Activated naive CD4-positive, alpha-beta T cell treated with anti-CD3 and anti-CD28 coated beads, Interleukin-2, amount 50 U/mL, for 72 hours (primary cell): ENCODE results near the gene GPR153. TPM values are rescaled to one million over a fixed set of nuclear protein-coding genes. Genes with fewer than 3 reads are reported as not detected.
A peak's percentile ranks its signal among the peaks of the same experiment; 100 is the strongest.
"Not testable (repeated sequence)": the region's sequence is repeated elsewhere in the genome, so short reads cannot be mapped to it uniquely, and the experiment has no call there.

Experiments
- ATAC-seq, 2 donors: fragments of 150-1000 bp; cut with Tn5 transposase; 2 replicates each; pipeline ENCODE4 v1.10.0; 2021; ENCODE audit warnings: mild to moderate bottlenecking in 2 of 2, moderate library complexity in 2 of 2
- DNase-seq, 2 donors: peaks; one replicate each; pipeline ENCODE4 v3.0.0; 2021 to 2022; ENCODE audit warnings: low spot score in 2 of 2
- H3K27ac Mint-ChIP-seq, 2 donors: one replicate each; pipeline ENCODE4 v1.8.0; 2022; ENCODE audit warnings: mild to moderate bottlenecking in 2 of 2, mixed read lengths in 2 of 2
- H3K36me3 Mint-ChIP-seq, 2 donors: one replicate each; pipeline ENCODE4 v1.8.0; 2022; ENCODE audit warnings: mixed read lengths in 2 of 2
- H3K9me3 Mint-ChIP-seq, 2 donors: one replicate each; pipeline ENCODE4 v1.8.0; 2022; ENCODE audit warnings: mixed read lengths in 2 of 2
- total RNA-seq, 2 donors: library from RNA; stranded (reverse); gene quantifications; one replicate each; pipeline ENCODE4 v1.2.3, GENCODE V29; 2022

The GPR153 gene
- total RNA-seq, 2 donors from 2014 or later, result 0.31 to 0.73 TPM

DNA sequence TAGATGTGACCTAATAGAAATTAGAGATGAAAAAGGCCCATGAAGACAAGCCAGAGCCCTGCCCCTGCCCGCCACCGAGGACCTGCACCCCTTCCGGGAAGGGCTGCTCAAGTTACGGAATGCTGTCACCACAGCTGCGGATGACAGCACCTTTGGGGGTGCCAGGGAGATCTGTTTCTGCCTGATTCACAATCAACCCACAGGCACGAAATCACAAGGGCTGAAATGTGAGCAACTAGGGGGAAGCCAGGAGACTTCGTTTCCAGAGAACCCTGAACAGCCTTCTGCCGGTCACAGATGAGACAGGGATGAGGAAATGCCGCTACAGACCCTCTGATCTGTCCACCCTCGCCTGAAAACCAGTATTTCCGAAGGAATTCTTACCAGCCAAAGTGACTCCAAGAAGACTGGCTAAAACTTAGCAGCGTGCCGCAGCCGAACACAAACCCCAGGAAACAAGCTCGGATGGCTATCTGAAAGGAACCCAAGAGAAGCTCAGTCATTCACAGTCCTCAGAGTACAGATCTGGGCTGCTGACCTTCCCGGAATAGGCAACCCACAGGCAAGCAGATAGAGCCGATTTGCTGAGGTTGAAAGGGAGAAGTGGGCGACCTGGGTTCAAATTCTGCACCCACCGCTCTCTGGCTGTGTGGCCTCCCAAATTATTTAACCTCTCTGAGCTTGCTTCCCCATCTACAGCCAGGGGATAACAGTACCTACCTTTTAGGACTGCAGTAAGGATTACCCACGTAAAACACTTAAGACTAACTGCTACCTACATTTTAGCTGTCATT, 26.2 kb downstream of the GPR153 start:
- ATAC-seq (no peak), DNase-seq (no peak)
- H3K36me3 Mint-ChIP-seq, result peaks cover 6 to 18% of the 10 kb centered on the region in 2 donors
- peak overlapping the region; percentile 55 to 85 for H3K27ac Mint-ChIP-seq
- no peaks in the 10 kb centered on the region for H3K9me3 Mint-ChIP-seq

DNA sequence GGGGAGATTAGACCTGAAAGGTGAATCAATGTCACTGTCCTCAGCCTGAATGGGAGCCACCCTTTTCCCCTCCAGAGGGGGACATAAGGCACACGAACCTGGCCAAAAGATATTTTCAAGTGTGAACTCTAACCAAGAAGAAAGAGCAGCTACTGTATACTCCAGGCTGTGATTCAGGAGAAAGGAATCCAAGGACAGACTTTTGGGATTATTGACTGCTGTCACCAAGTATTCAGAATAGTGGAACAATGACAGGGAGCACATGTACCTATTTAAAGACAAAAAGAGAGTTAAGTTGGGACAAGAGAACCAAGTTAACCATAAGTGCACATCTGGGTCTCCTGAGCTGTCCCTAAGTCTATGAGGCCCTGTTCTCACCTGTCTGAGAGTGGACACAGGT, 27.5 kb downstream of the GPR153 start:
- ATAC-seq, result no peak
- peaks cover 6 to 18% of the 10 kb centered on the region in 2 donors for H3K36me3 Mint-ChIP-seq
- no peak for DNase-seq

DNA sequence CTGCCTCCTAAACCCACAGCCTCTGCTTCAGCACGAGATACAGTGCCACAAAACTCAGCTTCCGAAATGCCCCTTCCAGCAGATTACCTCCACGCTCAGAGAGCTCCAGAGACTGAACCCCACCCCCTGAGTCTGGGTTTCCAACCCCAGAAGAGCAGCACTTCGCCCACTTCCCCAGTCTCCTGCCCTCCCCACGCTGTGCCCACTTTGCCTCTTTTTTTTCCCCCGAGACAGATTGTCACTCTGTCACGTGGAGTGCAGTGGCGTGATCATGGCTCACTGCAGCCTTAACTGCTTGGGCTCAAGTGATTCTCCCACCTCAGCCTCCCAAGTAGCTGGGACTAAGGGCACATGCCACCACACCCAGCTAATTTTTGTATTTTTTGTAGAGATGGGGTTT, 35.2 kb downstream of the GPR153 start:
- ATAC-seq (no peak), DNase-seq (no peak)
- Mint-ChIP-seq H3K9me3 (no peaks in the 10 kb centered on the region), H3K27ac (peak overlapping the region in 1 of 2 donors; percentile 94), H3K36me3 (peaks cover 9 to 20% of the 10 kb centered on the region in 2 donors)

More for the DNA sequence above, 27.5 kb downstream of the GPR153 start:
- H3K9me3 Mint-ChIP-seq, result no peaks in the 10 kb centered on the region
- peak overlapping the region in 1 of 2 donors; percentile 31 for H3K27ac Mint-ChIP-seq

DNA sequence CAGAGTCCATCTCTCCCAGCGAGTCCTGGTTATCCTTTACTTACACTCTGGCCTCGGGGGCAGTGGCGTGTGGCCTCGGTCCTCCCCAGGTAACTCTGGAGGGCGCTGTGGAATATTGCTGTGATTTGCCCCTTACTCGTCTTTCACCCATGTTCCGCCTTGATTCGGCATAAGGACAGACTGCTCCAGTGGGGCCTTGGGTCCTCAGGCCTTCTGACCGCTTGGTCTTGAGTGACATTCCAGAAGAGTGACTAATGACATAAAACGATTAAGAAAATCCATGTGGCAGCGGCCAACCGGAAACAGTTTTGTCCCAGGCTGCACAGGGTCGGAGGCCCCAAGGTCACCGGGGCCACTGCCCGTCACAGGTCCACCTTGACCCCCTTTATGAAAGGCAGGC, 36.2 kb downstream of the GPR153 start:
- no peaks in the 10 kb centered on the region for H3K9me3 Mint-ChIP-seq
- H3K36me3 Mint-ChIP-seq, result peaks cover 9 to 20% of the 10 kb centered on the region in 2 donors
- ATAC-seq, result no peak
- H3K27ac Mint-ChIP-seq, result no peak overlapping the region
- DNase-seq, result no peak

DNA sequence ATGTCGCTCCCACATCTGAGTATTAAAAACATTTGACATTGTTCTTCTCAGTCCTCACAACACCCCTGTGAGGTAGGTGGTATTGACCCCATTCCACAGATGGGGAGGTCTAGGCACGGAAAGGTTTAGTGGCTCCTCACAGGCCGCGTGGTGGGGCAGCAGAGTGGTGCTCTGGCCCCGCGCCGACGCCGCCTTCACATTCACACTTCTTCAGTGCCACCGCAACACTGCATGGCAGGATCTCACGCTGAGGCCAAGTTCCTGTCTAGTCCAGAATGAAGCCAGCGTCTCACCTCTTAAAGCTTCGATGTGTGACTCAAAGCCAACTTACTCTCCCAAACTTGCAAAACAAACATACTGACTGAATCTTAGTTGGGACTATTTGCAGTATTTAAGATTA, 37.3 kb downstream of the GPR153 start:
- no peak for ATAC-seq
- H3K9me3 Mint-ChIP-seq, result no peaks in the 10 kb centered on the region
- peaks cover 9 to 20% of the 10 kb centered on the region in 2 donors for H3K36me3 Mint-ChIP-seq
- peak overlapping the region in 1 of 2 donors; percentile 20 for H3K27ac Mint-ChIP-seq
- no peak for DNase-seq

DNA sequence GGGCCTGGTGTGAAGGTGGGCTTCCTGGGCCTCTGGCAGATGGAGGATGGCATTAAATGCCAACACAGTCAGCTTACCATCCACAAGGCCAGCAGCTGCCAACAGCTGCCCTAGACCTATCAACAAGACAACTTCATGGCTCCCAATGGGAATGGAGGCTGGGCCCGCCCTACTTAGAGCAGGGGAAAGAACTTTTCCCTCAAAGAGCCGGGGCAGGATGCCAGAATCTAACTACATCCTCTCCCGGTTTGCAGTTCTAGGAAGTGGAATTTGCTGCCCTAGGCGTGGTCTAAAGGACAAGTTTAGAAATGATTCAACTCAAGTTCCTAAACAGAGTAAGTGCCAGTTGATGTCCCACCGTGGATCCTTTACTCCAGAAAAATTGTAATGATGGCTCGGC, 38.3 kb downstream of the GPR153 start:
- H3K27ac Mint-ChIP-seq, result no peak overlapping the region
- ATAC-seq, result no peak

DNA sequence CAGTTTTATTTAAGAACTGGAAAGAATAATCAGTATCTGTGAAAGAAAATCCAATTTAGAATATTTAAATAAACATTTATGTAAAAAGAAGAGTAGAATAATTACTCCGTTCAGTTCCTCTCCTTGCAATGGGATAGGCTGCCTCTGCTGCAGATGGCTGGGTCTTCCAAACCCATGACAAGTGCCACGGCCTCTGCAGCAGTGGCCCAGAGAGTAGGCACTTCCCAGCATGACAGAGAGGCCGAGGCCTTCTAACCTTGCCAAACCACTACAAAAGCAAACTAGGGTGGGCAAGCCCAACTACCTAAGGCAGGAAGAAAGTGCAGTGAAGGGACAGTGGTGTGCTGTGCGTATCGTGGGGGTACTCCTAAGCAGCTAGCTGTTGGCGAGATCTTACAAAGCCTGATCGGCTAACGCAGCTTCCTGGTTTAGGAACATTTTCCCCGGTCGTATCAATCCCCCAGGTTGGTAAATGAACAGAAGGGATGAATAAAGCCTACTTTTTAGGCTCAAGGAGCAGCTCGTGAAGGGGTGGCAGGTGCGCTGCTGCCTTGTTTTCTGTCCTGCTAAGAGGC, 39.6 kb downstream of the GPR153 start:
- ATAC-seq (no peak), DNase-seq (no peak)
- H3K9me3 Mint-ChIP-seq, result no peaks in the 10 kb centered on the region
- no peak overlapping the region for H3K27ac Mint-ChIP-seq
- H3K36me3 Mint-ChIP-seq, result peaks cover 9 to 20% of the 10 kb centered on the region in 2 donors

More for the DNA sequence above, 38.3 kb downstream of the GPR153 start:
- no peak for DNase-seq
- Mint-ChIP-seq H3K9me3 (no peaks in the 10 kb centered on the region), H3K36me3 (peaks cover 9 to 20% of the 10 kb centered on the region in 2 donors)

DNA sequence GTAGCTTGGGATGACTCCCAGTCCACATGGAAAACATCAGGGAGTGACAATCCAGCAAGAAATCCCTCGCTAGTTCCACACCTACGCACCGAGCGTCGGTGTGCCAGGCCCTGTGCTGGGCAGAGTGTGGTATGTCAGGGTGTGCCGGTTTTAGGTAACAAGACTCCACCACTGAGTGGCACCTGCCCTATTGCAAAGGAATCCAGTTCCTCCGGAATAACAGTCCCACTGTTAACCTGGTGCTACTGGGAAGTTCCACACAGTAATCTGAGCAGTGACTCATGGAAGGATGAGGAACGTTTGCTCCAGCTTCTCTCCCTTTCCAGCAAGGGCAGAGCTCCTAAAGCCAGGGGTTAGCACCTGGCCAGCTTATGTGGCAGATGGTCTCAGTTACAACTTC, 40.7 kb downstream of the GPR153 start:
- Mint-ChIP-seq H3K36me3 (peaks cover 13 to 19% of the 10 kb centered on the region in 2 donors), H3K27ac (no peak overlapping the region), H3K9me3 (no peaks in the 10 kb centered on the region)
- ATAC-seq, result no peak
- DNase-seq, result no peak

DNA sequence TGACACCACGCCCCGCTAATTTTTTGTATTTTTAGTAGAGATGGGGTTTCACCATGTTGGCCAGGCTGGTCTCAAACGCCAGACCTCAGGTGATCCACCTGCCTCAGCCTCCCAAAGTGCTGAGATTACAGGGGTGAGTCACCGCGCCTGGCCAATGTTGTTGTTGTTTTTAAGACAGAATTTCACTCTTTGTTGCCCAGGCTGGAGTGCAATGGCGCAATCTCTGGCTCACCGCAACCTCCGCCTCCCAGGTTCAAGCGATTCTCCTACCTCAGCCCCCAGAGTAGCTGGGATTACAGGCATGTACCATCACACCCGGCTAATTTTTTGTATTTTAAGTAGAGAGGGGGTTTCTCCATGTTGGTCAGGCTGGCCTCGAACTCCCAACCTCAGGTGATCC, 41.3 kb downstream of the GPR153 start:
- Mint-ChIP-seq H3K27ac (peak overlapping the region in 1 of 2 donors; percentile 60), H3K36me3 (peaks cover 13% of the 10 kb centered on the region in 2 donors)
- not testable (repeated sequence) for DNase-seq, ATAC-seq, H3K9me3 Mint-ChIP-seq

DNA sequence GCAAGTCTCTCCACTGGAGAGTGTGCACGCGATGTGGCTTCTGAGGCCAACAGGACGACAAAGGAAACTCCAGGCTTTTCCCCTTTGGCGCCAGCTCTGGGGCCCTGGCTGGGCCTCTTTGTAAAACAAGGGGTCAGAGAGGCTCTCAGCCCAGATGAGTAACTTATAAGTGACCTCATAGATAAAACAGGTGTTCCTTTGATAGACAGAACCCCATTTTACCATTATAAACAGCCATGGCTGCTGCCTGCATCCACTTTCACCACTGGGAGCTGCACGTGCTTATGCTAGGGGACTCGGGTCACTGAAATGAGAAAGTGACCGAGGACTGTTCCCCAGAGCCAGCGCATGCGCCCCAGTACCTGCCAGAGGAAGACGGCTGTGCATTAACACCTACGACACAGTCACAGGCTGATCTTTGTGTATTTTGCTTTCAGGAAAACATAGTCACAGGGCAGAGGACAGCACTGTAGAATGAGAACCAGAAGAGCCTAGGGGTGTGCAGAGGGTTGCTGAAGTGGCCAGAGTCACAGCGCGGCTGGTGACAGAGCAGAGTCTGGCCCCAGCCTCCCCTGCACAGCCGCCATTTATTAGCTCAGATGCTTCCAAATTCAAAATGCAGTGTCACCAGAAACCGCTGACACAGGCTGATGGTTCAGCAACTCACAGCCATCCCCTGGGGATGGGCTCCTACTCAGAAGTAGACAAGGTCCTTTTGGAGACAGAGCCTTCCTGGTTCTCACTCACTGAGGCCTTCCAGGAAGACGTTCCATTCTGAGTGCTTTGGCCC, 42.3 kb downstream of the GPR153 start:
- Mint-ChIP-seq H3K27ac (no peak overlapping the region), H3K36me3 (peaks cover 4 to 5% of the 10 kb centered on the region in 2 donors), H3K9me3 (no peaks in the 10 kb centered on the region)
- ATAC-seq, result no peak
- no peak for DNase-seq

DNA sequence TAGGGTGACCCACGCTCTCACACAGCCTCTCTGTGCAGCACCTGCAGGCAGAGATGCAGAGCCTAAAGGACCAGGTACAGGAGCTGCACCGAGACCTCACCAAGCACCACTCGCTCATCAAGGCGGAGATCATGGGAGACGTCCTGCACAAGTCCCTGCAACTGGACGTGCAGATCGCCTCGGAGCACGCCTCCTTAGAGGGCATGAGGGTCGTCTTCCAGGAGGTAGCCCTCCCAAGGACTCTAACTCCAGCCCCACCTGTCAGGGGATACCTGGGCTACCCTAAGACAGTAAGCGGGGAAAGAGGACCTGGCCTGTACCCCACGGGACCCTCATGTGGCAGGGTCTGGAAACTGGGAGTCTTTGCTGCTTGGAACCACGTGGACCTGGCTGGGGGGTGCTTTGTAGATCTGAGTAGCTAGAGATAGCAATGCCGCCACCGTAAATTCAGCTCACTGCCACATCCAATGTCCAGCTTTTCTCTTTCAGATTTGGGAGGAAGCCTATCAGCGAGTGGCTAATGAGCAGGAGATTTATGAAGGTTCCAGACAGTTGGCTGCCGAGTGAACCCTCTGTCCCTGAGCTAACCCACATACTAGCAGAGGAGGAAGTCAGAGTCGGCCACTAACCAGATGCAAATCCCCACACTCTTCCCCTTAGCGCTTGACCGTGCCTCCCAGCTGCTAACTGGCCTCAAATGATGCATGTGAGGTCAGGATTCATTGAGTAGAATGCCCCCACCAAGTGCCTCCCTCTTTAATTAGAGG, 48.5 kb downstream of the GPR153 start:
- DNase-seq, result no peak
- no peak overlapping the region for H3K27ac Mint-ChIP-seq
- H3K9me3 Mint-ChIP-seq, result no peaks in the 10 kb centered on the region
- ATAC-seq, result no peak
- peaks cover 4 to 5% of the 10 kb centered on the region in 2 donors for H3K36me3 Mint-ChIP-seq

DNA sequence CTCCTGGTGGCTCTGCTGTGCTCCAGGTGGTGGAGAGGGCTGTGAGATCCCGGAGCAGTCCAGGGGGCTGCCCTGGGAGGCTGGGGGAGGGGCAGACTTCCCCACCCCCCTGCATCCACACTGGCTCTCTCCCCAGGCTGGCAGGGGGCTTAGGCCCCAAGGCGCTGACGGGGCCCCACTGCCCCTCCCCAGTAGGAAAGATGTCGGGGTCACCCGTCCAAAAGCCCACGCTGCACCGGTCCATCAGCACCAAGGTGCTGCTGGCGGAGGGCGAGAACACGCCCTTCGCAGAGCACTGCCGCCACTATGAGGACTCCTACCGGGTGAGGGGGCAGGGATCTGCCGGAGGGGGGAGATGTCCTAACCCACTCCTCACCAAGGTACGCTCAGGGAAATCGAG, 49.2 kb downstream of the GPR153 start:
- no peaks in the 10 kb centered on the region for H3K9me3 Mint-ChIP-seq
- no peak for ATAC-seq
- no peak for DNase-seq
- no peak overlapping the region for H3K27ac Mint-ChIP-seq
- peaks cover 4 to 5% of the 10 kb centered on the region in 2 donors for H3K36me3 Mint-ChIP-seq

DNA sequence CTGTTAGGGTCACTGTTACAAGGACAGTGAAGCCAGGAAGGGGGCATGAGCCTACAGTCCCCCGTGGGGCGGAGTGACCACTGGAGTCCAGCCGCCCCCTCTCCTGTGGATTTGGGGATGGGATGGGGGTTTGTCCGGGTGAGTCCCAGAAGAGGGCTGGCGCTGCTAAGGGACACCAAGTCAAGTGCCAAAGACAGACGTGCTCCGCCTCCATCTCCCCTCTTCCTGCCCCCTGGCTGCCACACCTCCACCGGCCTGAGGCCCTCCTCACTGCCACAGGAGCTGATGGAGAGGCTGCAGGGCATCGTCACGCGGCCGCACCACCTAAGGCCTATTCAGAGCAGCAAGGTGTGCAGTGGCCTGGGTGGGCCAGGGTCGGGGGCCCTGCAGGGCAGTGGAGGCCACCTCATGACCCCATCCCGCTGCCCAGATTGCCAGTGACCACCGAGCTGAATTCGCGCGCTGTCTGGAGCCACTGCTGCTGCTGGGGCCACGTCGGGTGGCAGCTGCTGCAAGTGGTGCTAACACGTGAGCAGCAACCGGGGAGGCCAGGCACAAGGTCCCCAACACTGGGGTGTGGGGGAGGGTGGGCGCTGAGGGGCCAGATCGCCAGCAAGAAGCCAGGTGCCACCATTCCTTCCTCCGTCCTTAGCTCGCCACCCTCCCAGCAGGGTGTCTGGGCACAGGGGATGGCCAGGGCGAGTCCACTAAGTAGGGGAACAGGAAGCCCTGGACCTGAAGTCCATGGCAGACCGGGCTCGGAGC, 50.1 kb downstream of the GPR153 start:
- H3K36me3 Mint-ChIP-seq, result peaks cover 4 to 5% of the 10 kb centered on the region in 2 donors
- H3K27ac Mint-ChIP-seq, result no peak overlapping the region
- no peak for ATAC-seq
- DNase-seq, result no peak
- H3K9me3 Mint-ChIP-seq, result no peaks in the 10 kb centered on the region

DNA sequence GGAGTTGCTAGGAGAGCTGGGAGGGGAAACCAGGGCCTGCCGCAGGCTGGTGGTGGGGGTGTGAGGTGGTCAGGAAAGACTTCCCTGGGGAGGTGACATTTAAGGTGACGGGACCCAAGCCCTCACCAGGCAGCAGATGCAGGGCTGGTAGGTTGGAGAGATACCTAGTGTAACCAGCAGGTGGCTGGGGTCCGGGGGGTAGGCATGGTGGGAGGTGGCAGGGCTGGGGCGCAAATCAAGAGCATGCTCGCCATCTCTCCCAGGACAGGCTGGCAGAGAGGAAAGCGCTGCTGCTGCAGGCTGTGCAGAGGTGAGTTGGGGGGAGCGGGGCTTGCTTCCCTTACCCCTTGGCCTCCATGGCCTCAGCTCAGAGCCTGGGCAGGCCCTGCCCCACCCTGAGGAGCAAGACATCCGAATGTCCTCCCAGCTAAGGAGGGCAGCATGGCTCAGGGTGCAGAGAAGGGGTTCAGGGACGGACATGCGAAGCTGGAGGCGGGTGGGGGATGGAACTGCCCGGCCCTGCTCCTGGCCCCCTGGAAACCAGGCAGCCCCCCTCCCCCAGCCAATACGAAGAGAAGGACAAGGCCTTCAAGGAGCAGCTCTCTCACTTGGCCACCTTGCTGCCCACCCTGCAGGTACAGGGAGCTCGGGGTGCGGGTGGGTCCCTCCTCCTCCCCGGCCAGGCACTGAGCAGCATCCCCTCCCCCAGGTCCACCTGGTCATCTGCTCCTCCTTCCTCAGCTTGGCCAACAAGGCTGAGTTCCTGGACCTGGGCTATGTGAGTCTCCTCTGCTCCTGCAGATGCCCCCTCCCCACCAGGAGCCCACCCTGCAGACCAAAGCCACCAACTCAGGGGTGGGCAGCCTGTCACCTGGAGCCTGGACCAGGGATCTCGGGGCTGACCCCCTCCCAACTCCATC, 51.0 kb downstream of the GPR153 start:
- DNase-seq, result peak in 1 of 2 donors; percentile 52
- Mint-ChIP-seq H3K9me3 (no peaks in the 10 kb centered on the region), H3K36me3 (no peaks in the 10 kb centered on the region), H3K27ac (no peak overlapping the region)
- ATAC-seq, result no peak
